GM19324 (cell line): Measurements from ENCODE around the gene NAPA.
"Not testable (repeated sequence)": the region's sequence is repeated elsewhere in the genome, so short reads cannot be mapped to it uniquely, and the experiment has no call there.

Experiments used
- ATAC-seq: cut with Tn5 transposase; IDR thresholded peaks from one replicate; pipeline ENCODE4 v1.9.1; 2021; ENCODE audit warnings: mild to moderate bottlenecking, moderate library complexity; ENCODE audit not compliant: unreplicated experiment, low FRiP score

The NAPA gene

DNA sequence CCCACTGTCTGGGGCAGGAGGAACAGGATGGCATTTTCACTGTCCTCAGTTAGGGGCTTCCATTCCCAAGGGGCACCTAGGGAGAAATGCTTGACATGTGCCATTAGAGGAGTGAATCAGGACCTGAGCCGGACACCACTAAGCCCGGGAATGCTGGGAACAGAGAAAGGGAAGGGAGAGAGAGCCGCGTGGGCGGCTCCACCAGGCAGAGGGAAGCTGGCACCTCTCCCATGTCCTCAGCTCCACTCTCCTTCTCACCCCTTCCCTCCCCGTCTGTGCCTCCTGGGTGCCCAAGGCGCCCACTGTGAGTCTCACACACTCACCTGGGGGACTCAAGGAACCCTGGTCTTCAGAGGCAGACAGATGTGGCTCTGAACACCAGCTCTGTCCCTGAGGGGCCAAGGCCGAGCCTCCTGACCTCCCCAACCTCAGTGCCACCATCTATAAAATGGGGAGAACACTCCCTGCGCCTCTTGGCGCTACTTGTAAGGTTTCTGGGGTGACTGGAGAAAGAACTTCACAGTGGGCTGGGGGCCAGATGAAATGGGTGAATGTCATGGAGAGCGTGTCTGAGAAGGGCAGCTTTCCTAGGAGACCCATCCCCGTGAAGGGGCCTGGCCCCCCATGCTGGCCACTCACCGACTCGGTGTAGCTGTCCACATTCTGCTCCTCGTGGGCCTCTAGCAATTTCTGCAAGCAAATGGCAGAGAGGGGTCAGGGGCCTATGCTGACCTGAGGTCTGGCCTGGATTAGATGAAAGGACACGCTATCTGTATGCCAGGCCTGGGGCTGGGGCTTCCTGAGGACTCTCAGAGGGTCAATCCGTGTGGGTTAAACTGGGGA is 25.6 kb downstream of the NAPA start:
- no peak for ATAC-seq

DNA sequence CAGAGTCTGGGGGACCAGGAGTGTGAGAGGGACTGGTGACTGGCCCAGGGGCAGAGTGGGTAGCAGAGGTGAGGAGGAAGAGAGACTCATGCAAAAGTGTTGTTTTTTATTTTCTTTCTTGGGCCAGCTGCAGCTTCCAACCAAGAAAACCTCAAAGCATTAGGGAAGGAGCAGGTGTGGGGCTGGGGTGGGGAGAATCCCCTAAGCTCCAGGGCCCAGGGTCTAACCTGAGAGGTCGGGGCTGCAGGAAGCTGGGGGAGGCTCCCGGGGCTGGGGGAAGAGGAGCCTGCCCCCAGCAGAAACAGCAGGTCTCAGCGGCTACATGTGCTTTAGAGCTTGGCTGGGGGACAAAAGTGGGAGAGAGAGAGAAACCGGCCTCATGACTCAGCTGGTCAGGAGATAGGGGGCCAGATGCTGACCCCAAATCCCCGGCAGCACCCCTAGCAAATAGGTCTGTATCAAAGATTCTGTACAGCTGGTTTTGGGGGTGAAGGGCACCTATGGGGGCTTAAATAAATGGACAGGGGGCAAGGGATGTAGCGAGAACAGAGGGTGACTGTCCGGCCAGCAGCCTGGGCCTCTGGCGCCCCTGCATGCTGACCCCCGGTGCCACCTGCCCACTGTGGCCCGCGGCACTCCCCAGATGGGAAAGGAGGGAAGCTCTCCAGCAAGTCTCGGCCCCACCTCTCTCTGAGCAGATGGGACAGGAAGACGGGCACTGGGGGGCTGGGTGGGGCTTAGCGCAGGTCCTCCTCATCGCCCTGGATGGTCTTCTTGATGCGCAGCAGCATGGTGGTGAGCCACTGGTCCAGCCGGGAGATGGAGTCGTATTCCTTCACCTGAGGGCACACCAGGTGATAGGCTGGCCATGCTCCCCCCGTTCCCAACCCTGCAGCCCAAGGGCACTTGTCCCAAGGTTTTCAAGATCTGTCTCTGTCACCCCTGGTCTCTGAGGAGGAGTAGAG is 27.0 kb downstream of the NAPA start:
- no peak for ATAC-seq

DNA sequence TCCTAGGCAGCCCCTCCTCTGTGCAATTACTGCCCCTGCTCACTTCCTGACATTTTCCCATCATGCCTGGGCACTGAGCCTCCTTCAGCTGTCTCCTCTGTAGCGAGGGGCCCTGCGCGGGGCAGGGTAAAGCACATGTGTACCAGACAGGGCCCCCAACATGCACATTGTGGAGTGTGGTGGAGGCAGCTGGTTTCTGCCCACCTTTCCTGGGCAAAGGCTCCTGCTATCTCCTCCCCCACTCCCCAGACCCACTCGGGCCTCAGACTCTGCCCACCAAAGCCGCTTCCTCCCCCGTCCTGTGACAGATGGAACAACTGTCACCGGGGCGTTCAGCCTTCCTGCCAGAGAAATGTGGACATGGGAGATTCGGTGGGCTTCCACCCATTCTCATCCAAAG is 28.0 kb downstream of the NAPA start:
- ATAC-seq, result no peak

DNA sequence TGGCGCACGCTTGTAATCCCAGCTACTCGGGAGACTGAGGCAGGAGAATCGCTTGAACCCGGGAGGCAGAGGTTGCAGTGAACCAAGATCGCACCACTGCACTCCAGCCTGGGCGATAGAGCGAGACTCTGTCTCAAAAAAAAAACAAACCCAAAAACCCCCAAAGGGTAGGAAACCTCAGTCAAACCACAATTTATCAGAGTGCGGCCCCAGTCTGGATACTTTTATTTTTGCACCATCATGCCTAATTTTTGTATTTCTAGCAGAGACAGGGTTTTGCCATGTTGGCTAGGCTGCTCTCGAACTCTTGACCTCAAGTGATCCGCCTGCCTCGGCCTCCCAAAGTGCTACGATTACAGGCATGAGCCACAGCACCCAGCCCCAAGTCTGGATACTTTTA is 28.6 kb downstream of the NAPA start:
- ATAC-seq, result not testable (repeated sequence)

DNA sequence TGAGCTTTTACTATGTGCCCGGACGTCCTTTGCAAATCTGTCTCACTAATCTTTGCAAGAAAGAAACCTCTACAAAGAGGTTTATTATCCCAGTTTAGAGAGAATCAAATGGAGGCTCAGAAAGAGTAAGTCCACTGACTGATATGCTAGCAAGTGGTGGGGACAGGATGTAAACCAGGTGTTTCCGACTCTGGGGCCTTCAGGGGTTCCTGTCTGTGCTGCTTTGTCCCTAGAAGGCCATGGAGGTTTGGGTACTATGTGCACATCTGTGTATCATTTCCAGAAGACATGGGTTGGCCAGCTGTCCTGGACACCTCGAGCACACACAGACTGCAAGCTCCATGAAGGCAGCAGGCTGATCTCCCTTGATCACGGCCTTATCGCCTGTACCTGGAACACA is 29.7 kb downstream of the NAPA start:
- no peak for ATAC-seq

DNA sequence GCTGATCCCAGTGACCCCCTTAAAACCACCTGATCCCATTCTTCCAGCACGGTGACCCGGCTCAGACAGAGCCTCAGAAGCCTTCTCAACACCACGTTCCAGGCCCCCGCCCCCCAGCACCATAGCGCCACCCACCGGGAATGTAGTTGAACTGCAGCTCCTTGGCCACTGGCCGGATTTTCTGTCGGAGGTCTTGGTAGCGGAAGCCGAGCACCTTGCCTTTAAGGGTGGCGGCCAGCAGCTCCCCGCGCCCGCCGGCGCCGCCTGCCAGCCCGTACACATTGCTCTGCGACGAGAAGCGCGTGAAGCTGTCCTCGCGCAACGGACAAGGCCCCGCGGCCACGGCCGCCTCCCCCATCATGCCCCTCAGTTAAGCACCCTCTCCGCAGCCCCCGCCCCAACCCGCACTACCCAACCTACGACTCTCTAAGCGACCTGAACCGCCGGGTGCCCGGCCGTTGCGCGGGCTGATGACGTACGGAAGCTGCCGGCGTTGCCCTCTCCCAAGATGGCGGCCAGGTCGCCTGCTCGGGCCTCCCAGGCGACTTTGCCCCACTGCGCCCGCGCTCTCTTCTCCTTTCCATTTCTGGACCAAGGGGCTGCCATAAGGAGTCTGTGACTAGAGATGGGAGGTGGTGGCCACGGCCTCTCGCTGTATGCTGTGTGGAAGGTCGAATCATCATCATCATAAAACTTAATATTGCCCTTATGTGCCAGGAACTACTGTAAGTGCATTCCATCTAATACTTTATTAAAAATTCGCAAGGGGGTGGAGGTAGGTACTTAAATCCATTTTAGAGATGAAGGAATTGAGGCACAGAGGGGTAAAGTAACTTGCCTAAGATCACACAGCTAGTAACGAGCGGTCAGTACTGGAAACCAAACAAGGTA is 30.8 kb downstream of the NAPA start, which contains the start of gene KPTN:
Gene KPTN, minus strand, starts transcription at position 420 of the 891 bp plus-strand sequence. Its CDS starts 59 bp downstream, at position 361.
- peak; percentile 79 for ATAC-seq

DNA sequence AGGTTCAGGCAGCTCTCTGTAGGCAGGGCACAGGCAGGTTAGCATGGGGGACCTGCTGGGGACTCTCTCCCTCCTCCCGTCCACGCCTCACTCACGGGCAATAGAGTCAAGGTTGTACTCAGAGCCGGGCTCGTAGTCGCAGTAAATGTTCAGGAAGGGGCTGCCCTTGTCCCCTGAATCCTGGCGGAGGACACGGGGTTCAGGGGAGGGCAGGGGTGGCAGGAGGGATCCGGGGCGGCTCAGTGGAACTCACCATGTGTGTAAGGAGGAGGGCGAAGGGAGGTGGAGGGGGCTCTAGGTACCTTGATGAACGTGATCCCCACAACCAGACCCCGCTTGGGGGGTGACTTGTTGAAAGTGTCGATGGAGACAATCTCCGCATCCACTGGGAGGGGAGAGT is 31.7 kb downstream of the NAPA start:
- ATAC-seq, result no peak

DNA sequence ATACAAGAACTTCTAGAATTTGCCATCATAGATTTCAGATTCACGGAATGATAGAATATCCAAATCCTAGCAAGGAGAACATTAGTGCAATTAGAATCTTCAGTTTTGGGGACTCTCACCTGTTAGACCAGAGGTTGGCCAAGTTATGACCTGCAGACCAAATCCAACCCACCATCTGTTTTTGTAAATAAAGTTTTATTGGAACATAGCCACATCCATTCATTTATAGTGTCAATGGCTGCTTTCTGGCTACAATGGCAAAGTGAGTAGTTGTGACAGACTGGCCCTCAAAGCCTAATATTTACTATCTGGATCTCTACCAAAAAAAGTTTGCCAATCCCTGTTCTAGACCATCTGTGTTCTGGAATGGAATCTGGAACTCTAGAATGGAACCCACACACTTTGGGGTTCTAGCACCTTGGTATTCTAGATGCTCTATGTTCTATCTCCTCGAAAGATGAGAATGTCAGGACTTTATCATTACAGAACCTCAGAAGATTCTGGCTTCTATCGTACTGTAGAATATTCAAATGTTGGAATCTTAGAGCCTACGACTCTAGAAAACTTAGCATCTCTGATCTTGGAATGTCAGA is 33.3 kb downstream of the NAPA start:
- no peak for ATAC-seq

DNA sequence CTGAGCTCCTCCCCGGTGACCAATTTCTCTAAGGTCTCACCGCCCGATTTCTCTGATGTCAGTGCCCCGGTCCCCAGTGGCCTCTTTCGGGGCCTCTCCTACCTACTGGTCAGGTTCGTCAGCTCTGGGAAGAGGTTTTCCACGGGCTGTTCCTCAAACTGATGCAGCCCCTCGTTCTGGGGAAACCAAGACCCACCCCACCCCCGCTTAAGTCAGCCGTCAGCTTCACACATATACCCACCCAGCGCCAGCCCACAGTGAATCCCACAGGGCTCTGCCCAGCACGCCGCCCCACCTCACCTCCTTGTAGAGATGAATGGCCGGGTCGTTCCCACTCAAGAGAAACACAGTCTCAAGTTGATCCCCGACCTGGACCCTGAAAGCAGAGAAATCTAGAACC is 34.2 kb downstream of the NAPA start:
- no peak for ATAC-seq

DNA sequence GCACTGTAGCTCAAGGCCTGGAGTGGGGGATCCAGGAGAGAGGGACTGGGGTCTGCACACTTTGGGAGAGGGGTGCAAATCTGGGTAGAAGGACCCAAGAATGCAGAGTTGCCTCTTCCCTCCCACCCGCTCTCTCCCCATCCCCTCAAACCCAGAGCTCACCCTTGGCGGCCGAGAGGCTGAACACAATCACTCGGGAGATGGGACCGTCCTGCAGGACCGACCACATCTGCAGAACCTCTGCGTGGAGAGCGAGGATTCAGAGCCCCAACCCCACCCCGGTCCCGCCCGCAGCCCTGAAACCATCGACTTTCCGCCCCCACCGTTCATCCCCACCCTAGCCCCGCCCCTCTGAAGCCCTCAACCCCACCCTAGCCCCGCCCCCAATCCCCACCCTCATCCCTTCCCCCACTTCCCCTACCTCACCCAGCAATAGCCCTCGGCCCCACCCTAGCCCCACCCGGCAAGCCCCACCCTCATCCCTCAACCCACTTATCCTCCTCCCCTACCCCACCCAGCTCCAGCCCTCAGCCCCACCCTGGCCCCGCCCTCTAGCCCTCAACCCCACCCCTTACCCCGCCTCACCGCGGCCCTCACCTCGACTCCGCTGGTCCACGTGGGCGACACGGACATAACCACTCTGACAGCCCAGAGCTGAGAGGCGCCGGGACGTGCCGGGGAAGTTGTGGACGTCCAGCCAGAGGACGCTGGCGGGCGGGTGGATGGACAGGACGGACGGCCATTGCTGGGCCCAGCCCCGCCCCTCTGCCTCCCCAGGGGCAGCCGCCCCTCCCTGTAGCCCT is 35.0 kb downstream of the NAPA start:
- ATAC-seq, result no peak

DNA sequence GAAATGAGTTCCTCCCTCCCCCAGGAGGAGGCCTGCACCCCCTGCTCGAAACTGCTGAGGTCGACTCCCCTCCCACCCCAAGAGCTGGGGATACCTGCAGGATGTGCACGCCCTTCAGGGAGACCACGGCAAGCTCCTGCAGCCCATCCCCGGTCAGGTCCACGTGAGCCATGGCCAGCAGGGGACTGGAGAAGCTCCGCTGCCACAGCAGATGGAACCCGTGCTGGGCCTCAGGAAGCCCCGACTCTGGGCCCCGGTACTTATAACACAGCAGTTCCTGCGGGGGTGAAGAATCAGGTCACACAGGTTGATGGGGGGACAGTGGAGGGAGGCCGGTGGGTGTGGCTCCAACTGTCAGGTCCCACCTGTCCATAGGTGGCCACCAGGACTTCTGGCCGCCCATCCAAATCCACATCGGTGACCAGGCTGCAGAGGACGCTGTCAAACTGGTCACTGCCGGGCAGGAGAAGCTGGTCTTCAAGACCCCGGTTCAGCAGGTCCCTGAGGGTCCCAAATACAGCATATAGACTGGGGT is 38.4 kb downstream of the NAPA start:
- ATAC-seq, result no peak

DNA sequence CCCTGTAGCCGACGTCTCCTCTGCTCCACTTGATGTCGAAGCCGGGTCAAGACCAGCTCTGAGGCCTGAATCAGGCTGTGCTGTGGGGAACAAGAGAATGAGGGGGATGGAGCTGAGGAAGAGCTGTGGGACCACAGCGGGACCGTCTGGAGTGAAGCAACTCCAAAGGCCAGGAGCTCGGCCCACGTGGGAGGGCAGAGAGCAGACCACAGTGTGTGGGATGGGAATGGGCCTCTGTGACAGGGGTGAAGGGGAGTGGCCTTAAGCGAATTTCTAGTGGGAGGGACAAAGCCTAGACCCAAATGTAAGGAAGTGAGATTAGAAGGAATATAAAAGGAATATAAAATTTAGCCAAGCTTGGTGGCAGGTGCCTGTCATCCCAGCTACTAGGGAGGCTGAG is 39.4 kb downstream of the NAPA start:
- ATAC-seq, result no peak

DNA sequence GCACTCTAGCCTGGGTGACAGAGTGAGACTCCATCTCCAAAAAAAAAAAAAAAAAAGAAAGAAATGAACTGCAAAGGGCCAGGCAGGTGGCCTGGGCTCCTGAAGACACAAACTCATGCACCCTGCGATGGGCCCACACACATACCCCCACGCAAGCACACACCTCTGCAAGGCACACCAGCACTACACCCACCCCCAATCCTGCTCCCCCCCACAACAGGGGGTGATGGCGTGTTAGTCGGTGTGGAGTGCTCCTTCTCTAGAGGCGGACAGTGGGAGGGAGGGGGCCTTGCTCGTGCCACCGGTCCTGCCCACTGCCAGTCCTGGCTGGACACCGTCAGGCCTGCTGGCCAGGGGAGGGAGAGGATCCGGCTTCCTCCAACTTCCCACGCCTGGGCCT is 41.5 kb downstream of the NAPA start:
- no peak for ATAC-seq

DNA sequence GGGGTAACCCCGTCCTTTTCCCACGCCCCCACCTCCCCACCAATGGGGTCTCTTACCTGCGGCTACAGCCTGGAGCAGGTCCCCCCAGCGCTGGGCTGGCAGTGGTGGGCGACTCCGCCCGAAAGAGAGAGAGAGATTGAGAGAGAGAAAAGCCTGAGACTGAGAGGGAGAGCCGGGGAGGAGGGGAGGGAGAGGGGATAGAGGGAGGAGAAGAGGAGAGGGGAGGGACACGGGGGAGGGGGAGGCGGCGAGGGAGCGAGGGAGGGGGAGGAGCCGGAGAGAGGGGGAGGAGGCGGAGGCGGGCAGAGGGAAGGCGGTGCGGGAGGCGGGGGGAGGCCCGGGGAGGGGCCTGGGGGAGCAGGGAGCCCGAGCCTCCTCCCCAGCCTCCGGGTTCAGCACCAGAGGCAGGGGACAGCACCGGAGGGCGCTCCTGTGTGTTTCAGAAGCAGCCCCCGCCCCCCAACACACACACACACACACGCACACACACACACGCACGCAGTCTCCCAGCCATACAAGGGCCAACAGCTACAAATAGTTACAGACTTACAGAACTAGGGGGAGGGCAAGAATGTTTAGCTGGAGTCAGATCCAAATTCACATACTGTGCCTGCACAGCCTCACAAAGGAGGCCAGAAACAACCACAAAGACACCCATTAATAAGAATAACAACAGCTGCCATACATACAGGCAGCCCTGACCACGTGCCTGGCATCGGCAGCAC is 43.0 kb downstream of the NAPA start, which contains the start of gene SLC8A2:
Gene SLC8A2, minus strand, starts transcription at position 161 of the 725 bp plus-strand sequence. CDS start 5,490 bp downstream, outside the sequence.
- ATAC-seq, result no peak

DNA sequence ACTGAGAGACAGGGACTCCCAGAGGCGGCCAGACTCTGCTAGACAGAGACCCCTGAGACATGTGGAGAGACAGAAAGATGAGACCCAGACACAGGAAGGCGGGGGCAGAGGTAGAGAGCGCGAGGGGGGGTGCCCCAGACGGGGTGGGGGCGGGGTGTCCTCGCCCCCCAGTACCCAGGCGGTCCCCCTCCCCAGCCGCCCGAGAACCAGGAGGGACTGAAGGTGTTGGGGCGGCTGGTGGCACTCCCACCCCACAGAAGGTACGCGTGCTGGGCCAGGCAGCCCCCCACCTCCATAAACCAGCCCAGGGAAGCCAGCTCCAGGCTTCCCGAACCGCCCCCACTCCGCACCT is 43.5 kb downstream of the NAPA start:
- no peak for ATAC-seq

DNA sequence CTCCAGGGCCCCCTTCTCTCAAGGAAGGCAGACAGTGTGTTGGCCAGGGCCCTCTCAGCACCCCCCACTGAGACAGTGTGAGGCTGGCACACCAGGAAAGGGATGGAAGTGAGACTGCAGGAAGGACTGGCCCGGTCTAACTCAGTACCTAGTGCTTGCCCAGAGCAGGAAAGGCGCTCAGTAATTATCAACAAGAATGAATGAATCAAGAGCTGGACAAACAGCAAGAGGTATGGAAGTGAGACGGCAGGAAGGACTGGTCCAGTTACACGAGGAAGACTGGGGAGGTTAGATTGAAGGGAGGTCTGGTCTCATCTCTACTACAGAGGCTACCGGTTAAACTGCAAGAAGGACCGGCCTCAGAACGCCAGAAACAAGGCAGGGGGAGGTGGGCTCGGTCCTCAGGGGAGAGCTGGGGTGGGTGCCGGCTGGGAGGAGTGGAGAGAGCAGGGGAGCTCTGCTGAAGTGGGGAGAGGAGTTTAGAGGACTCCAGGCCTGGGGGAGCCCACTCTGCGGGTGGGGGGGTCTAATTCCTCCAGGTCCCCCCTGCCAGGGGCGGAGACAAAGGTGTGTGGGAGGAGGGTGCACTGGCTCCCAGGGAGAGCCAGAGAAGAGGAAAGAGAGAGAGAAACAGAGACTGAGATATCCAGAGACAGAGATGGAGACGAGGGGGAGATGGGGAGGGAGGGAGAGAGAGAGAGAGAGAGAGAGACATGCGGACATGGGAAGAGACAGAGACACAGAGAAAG is 44.2 kb downstream of the NAPA start:
- ATAC-seq, result no peak

DNA sequence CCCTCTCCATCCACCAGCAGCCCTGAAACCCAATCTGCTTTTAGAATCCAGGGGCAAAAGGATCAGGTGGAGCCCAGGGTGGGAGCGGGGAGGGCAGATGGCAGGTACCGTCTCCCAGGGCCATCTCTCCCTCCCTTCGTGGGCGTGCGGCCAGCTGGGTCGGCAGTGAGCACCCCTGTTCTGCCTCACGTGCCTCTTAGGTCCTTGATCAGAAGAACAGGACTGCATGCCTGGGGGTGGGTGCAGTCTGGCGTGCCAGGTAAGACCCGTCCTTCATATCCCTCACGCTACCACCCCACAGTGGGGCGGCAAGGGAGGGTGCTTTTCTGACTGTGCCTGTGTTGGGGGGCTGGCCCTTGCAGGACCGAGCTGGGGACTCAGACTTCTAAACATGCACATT is 45.1 kb downstream of the NAPA start:
- no peak for ATAC-seq

DNA sequence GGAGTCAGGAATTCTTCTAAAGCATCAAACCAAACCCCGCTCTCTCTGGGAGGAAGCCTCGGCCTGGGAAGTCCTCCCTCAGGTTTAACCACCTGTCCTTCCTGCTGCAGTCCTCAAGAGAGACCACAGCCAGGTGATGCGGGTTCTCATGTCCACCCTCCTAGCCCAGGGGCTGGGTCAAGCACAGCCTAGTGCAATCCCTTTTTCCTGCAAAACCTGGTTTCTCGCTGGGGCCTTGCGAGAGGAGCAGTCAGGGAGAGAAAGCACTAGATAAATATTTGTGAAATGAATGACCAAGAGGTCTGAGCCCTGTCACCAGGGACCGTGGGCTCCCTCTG is 45.5 kb downstream of the NAPA start:
- no peak for ATAC-seq
